Nephron progenitor cell (in vitro differentiated cells): ENCODE data around the gene AP5Z1.

Experiments used
- DNase-seq: peaks from one replicate; pipeline ENCODE4 v3.0.0; 2021
- H3K27ac Mint-ChIP-seq: 2 replicates; pipeline ENCODE4 v1.8.0; 2021; ENCODE audit warnings: mild to moderate bottlenecking, moderate library complexity, mixed read lengths
- H3K27me3 Mint-ChIP-seq: 2 replicates; pipeline ENCODE4 v1.8.0; 2021; ENCODE audit warnings: mild to moderate bottlenecking, low read depth, mixed read lengths; ENCODE audit not compliant: poor library complexity
- H3K36me3 Mint-ChIP-seq: 2 replicates; pipeline ENCODE4 v1.8.0; 2021; ENCODE audit warnings: low read depth, mixed read lengths
- H3K4me1 Mint-ChIP-seq: 2 replicates; pipeline ENCODE4 v1.8.0; 2021; ENCODE audit warnings: mixed read lengths
- H3K4me3 Mint-ChIP-seq: 2 replicates; pipeline ENCODE4 v1.8.0; 2021; ENCODE audit warnings: mild to moderate bottlenecking, moderate library complexity, mixed read lengths
- H3K9me3 Mint-ChIP-seq: 2 replicates; pipeline ENCODE4 v1.8.0; 2021; ENCODE audit warnings: mild to moderate bottlenecking, moderate library complexity, mixed read lengths
- TF ChIP-seq, protein P1 (sequence below): fragments of 200-600 bp; sonication (generic); IDR thresholded peaks from 2 replicates; pipeline ENCODE4 v1.5.0; 2021; ENCODE audit warnings: antibody characterized with exemption

Gene AP5Z1

DNA sequence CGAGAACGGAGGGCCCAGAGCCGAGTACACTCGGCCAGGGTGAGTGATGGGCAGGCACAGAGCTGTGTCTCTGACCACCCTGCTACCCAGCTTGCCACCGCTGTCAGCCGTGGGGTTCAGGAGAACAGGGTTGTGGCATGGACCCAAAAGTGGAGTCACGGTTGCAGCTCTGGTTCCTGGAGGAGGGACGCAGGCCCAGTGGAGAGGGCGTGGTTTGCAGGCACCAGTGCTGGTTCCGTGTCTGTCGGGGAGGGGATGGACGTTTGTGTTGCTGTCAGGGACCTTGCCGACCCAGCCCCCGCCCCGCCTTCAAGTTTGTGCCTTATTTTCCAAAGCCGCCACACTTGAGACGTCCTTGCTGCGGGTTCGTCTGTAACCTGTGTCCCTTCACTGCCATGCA lies 45.1 kb upstream of the AP5Z1 start:
- Mint-ChIP-seq H3K9me3 (no peaks in the 10 kb centered on the region), H3K36me3 (peaks cover 24% of the 10 kb centered on the region), H3K27ac (peak overlapping the region; percentile 32), H3K4me1 (peaks cover 58% of the 10 kb centered on the region), H3K4me3 (no peak overlapping the region), H3K27me3 (peaks cover 4% of the 10 kb centered on the region)
- TF ChIP-seq, protein P1, sequence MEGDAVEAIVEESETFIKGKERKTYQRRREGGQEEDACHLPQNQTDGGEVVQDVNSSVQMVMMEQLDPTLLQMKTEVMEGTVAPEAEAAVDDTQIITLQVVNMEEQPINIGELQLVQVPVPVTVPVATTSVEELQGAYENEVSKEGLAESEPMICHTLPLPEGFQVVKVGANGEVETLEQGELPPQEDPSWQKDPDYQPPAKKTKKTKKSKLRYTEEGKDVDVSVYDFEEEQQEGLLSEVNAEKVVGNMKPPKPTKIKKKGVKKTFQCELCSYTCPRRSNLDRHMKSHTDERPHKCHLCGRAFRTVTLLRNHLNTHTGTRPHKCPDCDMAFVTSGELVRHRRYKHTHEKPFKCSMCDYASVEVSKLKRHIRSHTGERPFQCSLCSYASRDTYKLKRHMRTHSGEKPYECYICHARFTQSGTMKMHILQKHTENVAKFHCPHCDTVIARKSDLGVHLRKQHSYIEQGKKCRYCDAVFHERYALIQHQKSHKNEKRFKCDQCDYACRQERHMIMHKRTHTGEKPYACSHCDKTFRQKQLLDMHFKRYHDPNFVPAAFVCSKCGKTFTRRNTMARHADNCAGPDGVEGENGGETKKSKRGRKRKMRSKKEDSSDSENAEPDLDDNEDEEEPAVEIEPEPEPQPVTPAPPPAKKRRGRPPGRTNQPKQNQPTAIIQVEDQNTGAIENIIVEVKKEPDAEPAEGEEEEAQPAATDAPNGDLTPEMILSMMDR: no peak
- DNase-seq: no peak

DNA sequence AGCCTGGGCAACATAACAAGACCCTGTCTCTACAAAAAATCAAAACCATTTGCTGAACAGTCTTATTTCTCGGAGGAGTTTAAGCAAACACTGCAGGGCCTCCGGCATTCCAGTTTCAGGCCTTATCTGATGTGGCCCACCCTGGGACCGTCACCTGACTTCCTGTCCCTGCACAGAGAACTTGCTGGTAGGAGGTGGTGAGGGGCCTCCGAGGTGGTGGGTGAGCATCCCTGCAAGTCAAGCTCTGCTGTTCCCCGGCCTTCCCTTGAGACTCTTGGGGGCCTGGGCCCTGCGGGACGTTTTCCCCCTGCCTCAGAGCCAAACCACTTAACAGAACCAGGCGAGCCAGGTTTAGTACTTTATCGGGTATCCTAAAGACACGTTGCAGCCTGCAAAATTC lies 44.5 kb upstream of the AP5Z1 start:
- Mint-ChIP-seq H3K9me3 (no peaks in the 10 kb centered on the region), H3K36me3 (peaks cover 24% of the 10 kb centered on the region), H3K4me3 (no peak overlapping the region), H3K27ac (no peak overlapping the region), H3K4me1 (peaks cover 58% of the 10 kb centered on the region), H3K27me3 (peaks cover 4% of the 10 kb centered on the region)
- DNase-seq: no peak
- TF ChIP-seq, protein P1: no peak

DNA sequence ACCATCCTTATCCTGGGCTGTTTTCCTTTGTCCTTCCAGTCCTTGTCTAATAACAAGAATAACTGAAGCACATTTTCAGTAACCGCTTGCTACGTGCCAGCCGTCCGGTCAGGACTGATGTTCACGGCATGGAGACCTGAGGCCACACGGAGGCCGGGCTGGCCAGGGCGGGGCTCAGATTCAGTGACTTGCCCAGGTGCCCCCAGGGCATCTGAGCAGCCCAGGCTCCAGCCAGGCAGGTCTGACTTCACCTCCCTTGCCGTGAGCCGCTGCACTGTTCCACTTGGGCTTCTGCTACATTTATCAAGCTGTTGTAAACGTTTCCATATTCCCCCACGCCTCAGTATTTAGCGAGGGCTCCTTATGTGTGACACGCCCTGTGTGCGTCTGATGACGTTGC lies 43.6 kb upstream of the AP5Z1 start:
- TF ChIP-seq, protein P1: no peak
- no peak overlapping the region for H3K4me3 Mint-ChIP-seq
- no peak for DNase-seq
- H3K9me3 Mint-ChIP-seq: no peaks in the 10 kb centered on the region
- peaks cover 24% of the 10 kb centered on the region for H3K36me3 Mint-ChIP-seq
- peaks cover 4% of the 10 kb centered on the region for H3K27me3 Mint-ChIP-seq
- peaks cover 59% of the 10 kb centered on the region for H3K4me1 Mint-ChIP-seq
- no peak overlapping the region for H3K27ac Mint-ChIP-seq

DNA sequence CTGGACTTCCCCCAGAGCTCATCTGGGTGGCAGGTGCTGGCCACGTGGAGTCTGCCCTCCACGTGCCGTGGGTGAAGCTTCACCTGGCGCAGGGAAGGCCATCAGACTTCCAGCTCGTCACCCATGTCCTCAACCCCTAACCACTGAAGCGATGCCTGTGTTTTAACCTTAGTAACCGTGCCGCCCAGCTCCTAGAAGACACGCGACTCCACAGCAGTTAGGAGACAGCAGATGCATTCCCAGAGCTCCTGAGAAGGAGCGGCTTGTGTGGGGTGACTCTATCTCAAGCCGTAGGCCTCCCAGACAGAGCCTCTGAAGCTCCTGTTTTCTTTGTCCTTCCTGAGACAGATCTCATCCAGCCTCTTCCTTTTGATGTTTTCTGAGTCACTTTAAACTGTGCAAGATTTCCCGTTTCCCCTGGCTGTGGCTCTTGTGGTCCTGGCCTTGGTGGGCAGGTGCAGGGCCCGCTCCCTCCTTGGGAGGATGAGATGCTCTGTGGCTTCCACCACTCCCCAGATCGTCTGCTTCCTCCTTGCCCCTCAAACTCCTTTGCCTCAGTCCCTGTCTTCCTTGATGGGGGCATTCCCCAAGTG lies 41.4 kb upstream of the AP5Z1 start:
- no peaks in the 10 kb centered on the region for H3K9me3 Mint-ChIP-seq
- peaks cover 31% of the 10 kb centered on the region for H3K36me3 Mint-ChIP-seq
- DNase-seq: no peak
- H3K4me3 Mint-ChIP-seq: no peak overlapping the region
- TF ChIP-seq, protein P1: no peak
- peak overlapping the region; percentile 96 for H3K27ac Mint-ChIP-seq
- H3K27me3 Mint-ChIP-seq: peaks cover 4% of the 10 kb centered on the region
- H3K4me1 Mint-ChIP-seq: peaks cover 66% of the 10 kb centered on the region

DNA sequence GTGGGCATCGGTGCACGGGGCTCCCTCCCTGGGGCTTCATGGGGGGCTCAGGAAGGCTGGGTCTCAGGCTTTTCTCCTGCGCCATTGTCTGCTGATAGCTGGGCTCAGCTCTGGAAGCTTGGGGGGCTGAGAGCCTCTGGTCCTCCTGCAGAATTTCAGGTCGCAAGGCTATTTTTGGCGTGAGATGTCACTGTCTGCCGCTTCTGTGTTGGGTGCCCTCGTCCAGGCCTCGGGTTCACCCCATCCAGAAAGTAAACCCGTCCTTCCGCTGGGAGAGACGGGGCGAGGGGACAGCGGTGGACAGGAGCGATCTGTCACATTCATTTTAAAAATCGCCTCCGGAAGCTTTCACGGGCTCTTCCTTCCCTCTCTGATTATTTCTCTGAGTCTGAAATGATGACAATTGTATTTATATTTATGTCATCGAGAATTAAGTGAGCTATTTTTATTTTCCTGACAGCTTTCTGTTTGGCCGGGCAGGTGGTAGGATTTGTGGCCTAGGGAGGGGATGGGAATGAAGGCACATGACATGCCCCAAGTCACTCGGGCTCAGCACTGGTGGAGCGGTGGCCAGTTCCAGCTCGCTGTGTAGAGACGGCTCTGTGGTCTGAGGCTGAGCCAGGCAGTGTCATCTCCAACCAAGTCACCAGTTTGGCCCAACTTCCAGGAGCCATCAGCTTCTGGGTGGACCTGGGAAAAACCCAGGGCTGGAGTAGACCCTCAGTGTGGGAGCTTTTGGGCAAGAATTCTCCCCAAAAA lies 40.7 kb upstream of the AP5Z1 start:
- H3K27ac Mint-ChIP-seq: peak overlapping the region; percentile 48
- H3K9me3 Mint-ChIP-seq: no peaks in the 10 kb centered on the region
- peaks cover 71% of the 10 kb centered on the region for H3K4me1 Mint-ChIP-seq
- DNase-seq: no peak
- TF ChIP-seq, protein P1: no peak
- no peak overlapping the region for H3K4me3 Mint-ChIP-seq
- H3K36me3 Mint-ChIP-seq: peaks cover 31% of the 10 kb centered on the region
- peaks cover 8% of the 10 kb centered on the region for H3K27me3 Mint-ChIP-seq

DNA sequence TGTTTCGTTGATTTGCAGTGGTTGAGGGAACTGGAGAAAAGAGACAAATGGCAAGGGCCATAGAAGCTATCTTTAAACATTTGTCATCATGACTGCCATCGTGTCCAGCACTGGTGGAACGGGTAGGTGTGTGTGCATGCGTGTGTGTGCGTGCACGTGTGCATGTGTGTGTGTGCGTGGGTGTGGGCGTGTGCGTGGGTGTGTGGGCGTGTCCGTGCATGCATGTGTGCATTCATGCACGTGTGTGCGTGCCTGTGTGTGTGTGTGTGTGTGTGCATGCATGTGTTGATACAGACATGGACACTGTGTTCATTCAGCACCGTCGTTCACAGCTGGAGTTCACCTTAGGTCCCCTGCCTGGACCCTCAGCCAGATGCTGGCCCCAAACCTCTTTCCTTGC lies 38.1 kb upstream of the AP5Z1 start:
- Mint-ChIP-seq H3K27me3 (peaks cover 8% of the 10 kb centered on the region), H3K4me3 (peak overlapping the region; percentile 20), H3K27ac (peak overlapping the region; percentile 91), H3K9me3 (no peaks in the 10 kb centered on the region), H3K4me1 (peaks cover 79% of the 10 kb centered on the region), H3K36me3 (peaks cover 43% of the 10 kb centered on the region)
- TF ChIP-seq, protein P1: no peak
- no peak for DNase-seq
